Nucleus accumbens (tissue), 56 donors: Measurements from ENCODE around the gene LIMCH1.

Source experiments
- DNase-seq, 56 donors: peaks; one replicate each; lab custom pipeline; 2025; lab: John Stamatoyannopoulos, UW

LIMCH1 gene

GRCh38 chr4:41747230-41748055 lies 209.5 kb downstream of the LIMCH1 start:
- no peak for DNase-seq

DNA sequence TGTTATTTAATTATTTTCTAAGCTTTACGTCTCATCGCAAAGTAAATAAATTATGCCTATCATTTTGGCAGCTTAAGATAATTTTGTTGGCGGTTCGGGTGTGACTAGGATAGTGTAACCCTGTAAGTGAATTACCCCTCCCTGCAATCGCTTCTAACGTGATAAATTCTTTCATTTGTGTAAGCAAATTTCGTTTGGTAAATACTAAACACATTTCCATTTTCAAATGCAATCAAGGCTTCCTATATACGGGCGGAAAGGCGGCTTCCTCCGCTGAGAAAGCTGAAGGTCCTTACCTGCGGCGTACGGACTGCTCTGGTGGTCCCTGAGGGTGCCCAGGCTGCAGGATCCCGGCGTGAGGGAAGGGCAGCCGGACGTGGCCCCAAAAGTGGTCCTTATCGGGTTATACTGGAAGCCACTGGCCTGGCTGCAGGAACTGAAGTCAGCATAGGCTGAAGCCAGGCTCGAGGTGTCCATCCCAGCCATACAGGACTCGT lies 210.2 kb downstream of the LIMCH1 start:
- DNase-seq: no peak

- DNase-seq: no peak
Observed at GRCh38 chr4:41748571-41749475, 210.9 kb downstream of the LIMCH1 start, which contains the start of gene PHOX2B. PHOX2B (minus strand) TSS chr4:41748725; CDS start chr4:41748610, 115 bp downstream.

GRCh38 chr4:41749631-41750039 lies 211.7 kb downstream of the LIMCH1 start:
- DNase-seq: no peak
